Nephron (organoid): ENCODE results near the gene GSTP1.

ENCODE experiments used
- H3K27ac Mint-ChIP-seq, 3 experiments: 2 replicates each; pipeline ENCODE4 v1.8.0; 2020; ENCODE audit warnings: mixed read lengths in 3 of 3, mild to moderate bottlenecking in 2 of 3, moderate library complexity in 1 of 3
- H3K27me3 Mint-ChIP-seq: 2 replicates; pipeline ENCODE4 v1.8.0; 2021; ENCODE audit warnings: low read depth, mild to moderate bottlenecking, moderate library complexity, mixed read lengths
- H3K36me3 Mint-ChIP-seq: 2 replicates; pipeline ENCODE4 v1.8.0; 2020; ENCODE audit warnings: low read depth, mixed read lengths
- H3K4me1 Mint-ChIP-seq: 2 replicates; pipeline ENCODE4 v1.8.0; 2020; ENCODE audit warnings: mixed read lengths
- H3K4me3 Mint-ChIP-seq, 3 experiments: 2 replicates each; pipeline ENCODE4 v1.8.0; 2020; ENCODE audit warnings: mild to moderate bottlenecking in 3 of 3, mixed read lengths in 3 of 3, moderate library complexity in 2 of 3
- H3K9me3 Mint-ChIP-seq: 2 replicates; pipeline ENCODE4 v1.8.0; 2020; ENCODE audit warnings: mixed read lengths
- TF ChIP-seq, protein P1 (sequence below), 3 experiments: fragments of 200-600 bp; sonication (generic); IDR thresholded peaks; one replicate each; pipeline ENCODE4 v1.5.0; 2021; ENCODE audit warnings: antibody characterized with exemption in 3 of 3; ENCODE audit not compliant: unreplicated experiment in 3 of 3

GSTP1 gene

DNA sequence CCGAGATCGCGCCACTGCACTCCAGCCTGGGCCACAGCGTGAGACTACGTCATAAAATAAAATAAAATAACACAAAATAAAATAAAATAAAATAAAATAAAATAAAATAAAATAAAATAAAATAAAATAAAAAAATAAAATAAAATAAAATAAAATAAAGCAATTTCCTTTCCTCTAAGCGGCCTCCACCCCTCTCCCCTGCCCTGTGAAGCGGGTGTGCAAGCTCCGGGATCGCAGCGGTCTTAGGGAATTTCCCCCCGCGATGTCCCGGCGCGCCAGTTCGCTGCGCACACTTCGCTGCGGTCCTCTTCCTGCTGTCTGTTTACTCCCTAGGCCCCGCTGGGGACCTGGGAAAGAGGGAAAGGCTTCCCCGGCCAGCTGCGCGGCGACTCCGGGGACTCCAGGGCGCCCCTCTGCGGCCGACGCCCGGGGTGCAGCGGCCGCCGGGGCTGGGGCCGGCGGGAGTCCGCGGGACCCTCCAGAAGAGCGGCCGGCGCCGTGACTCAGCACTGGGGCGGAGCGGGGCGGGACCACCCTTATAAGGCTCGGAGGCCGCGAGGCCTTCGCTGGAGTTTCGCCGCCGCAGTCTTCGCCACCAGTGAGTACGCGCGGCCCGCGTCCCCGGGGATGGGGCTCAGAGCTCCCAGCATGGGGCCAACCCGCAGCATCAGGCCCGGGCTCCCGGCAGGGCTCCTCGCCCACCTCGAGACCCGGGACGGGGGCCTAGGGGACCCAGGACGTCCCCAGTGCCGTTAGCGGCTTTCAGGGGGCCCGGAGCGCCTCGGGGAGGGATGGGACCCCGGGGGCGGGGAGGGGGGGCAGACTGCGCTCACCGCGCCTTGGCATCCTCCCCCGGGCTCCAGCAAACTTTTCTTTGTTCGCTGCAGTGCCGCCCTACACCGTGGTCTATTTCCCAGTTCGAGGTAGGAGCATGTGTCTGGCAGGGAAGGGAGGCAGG is at the start of gene GSTP1:
Gene GSTP1, plus strand, starts transcription at position 566 of the 958 bp plus-strand sequence. Its CDS starts 32 bp downstream, at position 598.
- peaks cover 41% of the 10 kb centered on the region for H3K27me3 Mint-ChIP-seq
- H3K9me3 Mint-ChIP-seq = no peaks in the 10 kb centered on the region
- H3K27ac Mint-ChIP-seq = peak within 1 kb of the TSS; percentile 88 to 95 (median 94)
- peak within 1 kb of the TSS; percentile 92 to 97 (median 94) for H3K4me3 Mint-ChIP-seq
- H3K4me1 Mint-ChIP-seq = peaks cover 32% of the 10 kb centered on the region
- TF ChIP-seq, protein P1, sequence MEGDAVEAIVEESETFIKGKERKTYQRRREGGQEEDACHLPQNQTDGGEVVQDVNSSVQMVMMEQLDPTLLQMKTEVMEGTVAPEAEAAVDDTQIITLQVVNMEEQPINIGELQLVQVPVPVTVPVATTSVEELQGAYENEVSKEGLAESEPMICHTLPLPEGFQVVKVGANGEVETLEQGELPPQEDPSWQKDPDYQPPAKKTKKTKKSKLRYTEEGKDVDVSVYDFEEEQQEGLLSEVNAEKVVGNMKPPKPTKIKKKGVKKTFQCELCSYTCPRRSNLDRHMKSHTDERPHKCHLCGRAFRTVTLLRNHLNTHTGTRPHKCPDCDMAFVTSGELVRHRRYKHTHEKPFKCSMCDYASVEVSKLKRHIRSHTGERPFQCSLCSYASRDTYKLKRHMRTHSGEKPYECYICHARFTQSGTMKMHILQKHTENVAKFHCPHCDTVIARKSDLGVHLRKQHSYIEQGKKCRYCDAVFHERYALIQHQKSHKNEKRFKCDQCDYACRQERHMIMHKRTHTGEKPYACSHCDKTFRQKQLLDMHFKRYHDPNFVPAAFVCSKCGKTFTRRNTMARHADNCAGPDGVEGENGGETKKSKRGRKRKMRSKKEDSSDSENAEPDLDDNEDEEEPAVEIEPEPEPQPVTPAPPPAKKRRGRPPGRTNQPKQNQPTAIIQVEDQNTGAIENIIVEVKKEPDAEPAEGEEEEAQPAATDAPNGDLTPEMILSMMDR (IDR thresholded peaks at IDR 0.05; ENCODE audit: unreplicated experiment in 3 of 3) = peak; percentile 93 to 95 (median 94)
- H3K36me3 Mint-ChIP-seq = peaks cover 31% of the 10 kb centered on the region

DNA sequence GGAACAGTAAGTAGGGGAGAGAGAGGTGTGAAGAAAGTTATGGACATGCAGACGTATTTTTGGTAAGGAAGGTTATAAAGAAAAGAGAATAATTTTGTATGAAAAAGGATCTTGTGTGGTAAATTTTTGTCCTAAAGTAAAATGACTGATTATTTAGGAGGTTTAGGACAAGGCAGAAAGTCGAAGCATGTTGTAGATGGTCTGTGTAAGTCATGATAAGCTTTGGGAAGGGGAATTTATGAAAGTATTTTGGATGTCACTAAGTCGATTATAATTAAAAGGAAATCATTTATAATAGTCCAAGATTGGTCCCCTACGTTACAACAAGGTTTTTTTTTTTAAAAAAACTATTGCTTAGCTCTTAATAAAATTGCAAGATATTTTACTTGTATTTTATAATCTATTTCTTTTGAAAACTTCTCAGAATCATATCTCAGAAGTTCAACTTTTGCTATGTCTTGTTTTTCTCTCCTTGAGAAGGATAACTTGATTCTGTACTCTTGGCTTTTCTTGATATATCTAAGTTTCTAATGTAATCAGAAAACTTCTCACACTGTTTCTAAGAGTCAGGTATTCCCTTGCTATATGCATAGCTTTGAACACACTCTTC is 49.4 kb upstream of the GSTP1 start:
- Mint-ChIP-seq H3K9me3 (peaks cover 32% of the 10 kb centered on the region), H3K4me3 (no peak overlapping the region), H3K36me3 (no peaks in the 10 kb centered on the region), H3K4me1 (no peaks in the 10 kb centered on the region), H3K27ac (no peak overlapping the region), H3K27me3 (no peaks in the 10 kb centered on the region)
- TF ChIP-seq, protein P1 (IDR thresholded peaks at IDR 0.05; ENCODE audit: unreplicated experiment in 3 of 3) = no peak

DNA sequence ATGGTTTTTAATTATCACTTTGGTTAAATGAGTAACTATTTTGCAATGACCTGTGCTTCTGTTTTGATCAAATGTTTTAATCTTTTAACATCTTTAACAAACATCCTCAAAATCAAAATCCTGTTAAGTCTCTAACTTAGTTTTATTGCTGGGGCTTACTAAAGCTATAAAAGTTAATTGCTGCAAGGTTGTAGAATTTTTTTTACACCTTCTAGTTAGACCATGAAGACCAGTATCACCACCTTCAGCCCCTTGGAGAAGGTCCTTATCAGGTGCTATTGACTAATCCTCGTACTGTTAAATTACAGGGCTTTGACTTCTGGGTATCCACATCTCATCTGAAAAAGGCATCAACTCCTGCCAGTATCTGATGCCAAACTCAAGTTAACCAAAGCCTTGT is 48.1 kb upstream of the GSTP1 start:
- Mint-ChIP-seq H3K9me3 (peaks cover 32% of the 10 kb centered on the region), H3K36me3 (no peaks in the 10 kb centered on the region), H3K4me3 (no peak overlapping the region), H3K27me3 (no peaks in the 10 kb centered on the region), H3K27ac (no peak overlapping the region), H3K4me1 (no peaks in the 10 kb centered on the region)
- TF ChIP-seq, protein P1 (IDR thresholded peaks at IDR 0.05; ENCODE audit: unreplicated experiment in 3 of 3) = no peak

DNA sequence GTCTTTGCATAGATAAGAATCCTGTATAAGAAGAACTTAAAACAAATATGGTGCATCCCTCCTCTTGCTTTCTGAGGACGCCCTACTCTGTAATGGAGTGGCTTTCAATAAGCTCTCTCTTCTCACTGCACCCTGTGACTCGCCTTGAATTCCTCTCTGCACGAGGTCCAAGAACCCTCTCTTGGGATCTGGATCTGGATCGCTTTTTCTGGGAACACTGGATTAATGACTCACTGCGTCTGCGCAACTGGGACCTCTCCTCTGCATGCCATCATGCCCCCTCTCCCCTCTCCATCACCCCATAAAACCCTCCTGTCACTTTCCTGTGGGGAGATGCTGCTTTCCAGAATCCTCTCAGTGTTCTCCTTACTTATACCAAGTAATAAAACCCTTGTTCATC is 45.3 kb upstream of the GSTP1 start:
- no peak overlapping the region for H3K4me3 Mint-ChIP-seq
- H3K9me3 Mint-ChIP-seq = peaks cover 19% of the 10 kb centered on the region
- H3K27ac Mint-ChIP-seq = no peak overlapping the region
- no peaks in the 10 kb centered on the region for H3K4me1 Mint-ChIP-seq
- TF ChIP-seq, protein P1 (IDR thresholded peaks at IDR 0.05; ENCODE audit: unreplicated experiment in 3 of 3) = no peak
- H3K36me3 Mint-ChIP-seq = no peaks in the 10 kb centered on the region
- no peaks in the 10 kb centered on the region for H3K27me3 Mint-ChIP-seq

DNA sequence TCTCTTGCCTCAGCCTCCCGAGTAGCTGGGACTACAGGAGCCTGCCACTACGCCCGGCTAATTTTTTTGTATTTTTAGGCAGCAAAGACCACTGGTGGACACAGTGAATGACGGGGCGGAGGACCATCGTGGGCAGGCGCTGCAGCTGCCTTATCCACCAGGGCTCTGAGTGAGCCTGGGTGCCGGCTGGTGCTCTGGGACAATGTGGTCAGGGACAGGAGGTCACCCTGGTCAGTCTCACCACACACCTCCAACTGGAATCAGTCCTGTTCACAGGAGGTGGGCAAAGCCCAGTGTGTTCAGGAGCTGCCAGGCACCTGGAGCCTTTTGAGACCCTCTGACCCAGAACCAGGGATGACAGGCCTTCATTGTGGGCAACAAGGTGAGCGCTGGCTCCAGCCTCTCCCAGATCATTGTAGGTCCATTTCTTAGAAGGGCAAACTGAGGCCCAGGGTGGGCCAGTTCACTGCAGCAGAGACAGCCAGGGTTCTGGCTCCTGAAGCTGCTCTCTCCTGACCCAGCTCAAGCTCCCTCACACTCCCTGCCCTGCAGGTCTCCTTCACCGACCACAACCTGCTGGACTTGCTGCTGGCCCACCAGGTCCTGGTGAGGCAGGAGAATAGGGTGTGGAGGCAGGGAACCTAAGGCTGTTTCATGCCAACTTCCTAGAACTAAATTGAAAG is 44.6 kb upstream of the GSTP1 start:
- Mint-ChIP-seq H3K36me3 (no peaks in the 10 kb centered on the region), H3K4me3 (no peak overlapping the region), H3K4me1 (no peaks in the 10 kb centered on the region), H3K27ac (no peak overlapping the region), H3K9me3 (peaks cover 15% of the 10 kb centered on the region), H3K27me3 (peaks cover 2% of the 10 kb centered on the region)
- TF ChIP-seq, protein P1 (IDR thresholded peaks at IDR 0.05; ENCODE audit: unreplicated experiment in 3 of 3) = no peak
